HepG2 (cell line): Measurements from ENCODE around the gene GCH1. TPM values are rescaled to one million over a fixed set of nuclear protein-coding genes. Genes with fewer than 3 reads are reported as not detected.
A peak's percentile ranks its signal among the peaks of the same experiment; 100 is the strongest.

Experiments used
- ATAC-seq: fragments of 200-7000 bp; cut with Tn5 transposase; 3 replicates; pipeline ENCODE4 v1.9.1; 2020; ENCODE audit warnings: mild to moderate bottlenecking, moderate library complexity
- BruUV-seq: library from RNA; stranded (reverse); fragments of 400-500 nt; replicated peaks from 2 replicates; lab custom pipeline; 2021; lab: Mats Ljungman, UMichigan
- CTCF ChIA-PET: fragments of 300-600 bp; formaldehyde crosslinking; extraction: SDS; loops from one replicate; lab custom pipeline; 2021; ENCODE audit warnings: low total read pairs, inconsistent platforms, low intra/inter-chr PET ratio; lab: Yijun Ruan, JAX
- POLR2A ChIA-PET: fragments of 350-600 bp; sonication (Branson Sonifier 250); formaldehyde crosslinking; loops from one replicate; lab custom pipeline; 2020; ENCODE audit warnings: antibody characterized with exemption, inconsistent platforms; lab: Yijun Ruan, JAX
- DNase-seq: peaks from one replicate; pipeline ENCODE4 v3.0.0-alpha.2; 2015; ENCODE audit warnings: low spot score
- FAIRE-seq: peaks from 3 replicates; lab custom pipeline; 2011; peaks lifted over from hg19 to GRCh38; lab: Jason Lieb, UNC
- H2AFZ ChIP-seq: one replicate; pipeline ENCODE4 v1.6.1; 2011; ENCODE audit warnings: low read length, inconsistent platforms
- H3K27ac ChIP-seq: fragments of 300-600 bp; 3 replicates; pipeline ENCODE4 v1.8.0; 2011; ENCODE audit warnings: mixed run types, mild to moderate bottlenecking, mixed read lengths, low read length, inconsistent platforms; ENCODE audit not compliant: insufficient read depth; ENCODE audit errors: extremely low read length
- H3K27me3 ChIP-seq, 2 experiments: fragments of 200-600 bp in 1 of 2; 2 replicates in 1 of 2; 3 replicates in 1 of 2; pipeline versions ENCODE4 v1.6.0 to v1.8.0; 2011; ENCODE audit warnings: low read length in 2 of 2, mild to moderate bottlenecking in 2 of 2, moderate library complexity in 2 of 2, inconsistent platforms in 1 of 2; ENCODE audit not compliant: insufficient read depth in 2 of 2, control insufficient read depth in 1 of 2
- H3K36me3 ChIP-seq, 2 experiments: fragments of 200-600 bp in 1 of 2; replicated peaks in 1 of 2; 2 replicates in 1 of 2; 3 replicates in 1 of 2; pipeline versions ENCODE4 v1.5.1 to v1.8.0; 2011; ENCODE audit warnings: low read length in 2 of 2, inconsistent platforms in 1 of 2; ENCODE audit not compliant: insufficient read depth in 2 of 2, control insufficient read depth in 1 of 2
- H3K4me1 ChIP-seq: 2 replicates; pipeline ENCODE4 v1.5.1; 2012; ENCODE audit warnings: low read length, inconsistent platforms; ENCODE audit not compliant: insufficient read depth
- H3K4me2 ChIP-seq: 2 replicates; pipeline ENCODE4 v1.6.0; 2011; ENCODE audit warnings: low read depth, low read length, inconsistent platforms
- H3K4me3 ChIP-seq, 3 experiments: fragments of 200-600 bp in 1 of 3; sonication (generic), shearing (Covaris generic) in 1 of 3; replicated peaks in 1 of 3; 2 replicates each; pipeline ENCODE4 v1.5.1; 2011 to 2016; ENCODE audit warnings: low read length in 3 of 3, inconsistent platforms in 2 of 3, low read depth in 2 of 3, mild to moderate bottlenecking in 2 of 3, control low read depth in 1 of 3, mixed read lengths in 1 of 3; ENCODE audit not compliant: insufficient read depth in 1 of 3
- H3K79me2 ChIP-seq: one replicate; pipeline ENCODE4 v1.6.1; 2011; ENCODE audit warnings: low read length, inconsistent platforms; ENCODE audit not compliant: insufficient read depth
- H3K9ac ChIP-seq: 2 replicates; pipeline ENCODE4 v1.6.0; 2011; ENCODE audit warnings: mild to moderate bottlenecking, low read depth, low read length, inconsistent platforms; ENCODE audit not compliant: insufficient read depth
- H3K9me3 ChIP-seq: 2 replicates; pipeline ENCODE4 v1.5.1; 2012; ENCODE audit warnings: mild to moderate bottlenecking, low read length
- H4K20me1 ChIP-seq: 2 replicates; pipeline ENCODE4 v1.6.0; 2011; ENCODE audit warnings: inconsistent platforms, mild to moderate bottlenecking, low read length, moderate library complexity; ENCODE audit not compliant: insufficient read depth
- CHCHD3 ChIP-seq: sonication (generic); formaldehyde crosslinking; IDR thresholded peaks from 2 replicates; pipeline ENCODE4 v1.8.0; 2022; ENCODE audit warnings: mild to moderate bottlenecking, missing genetic modification reagents, moderate library complexity
- EHMT2 ChIP-seq: fragments of 200-600 bp; sonication (generic); IDR thresholded peaks from 2 replicates; pipeline ENCODE4 v1.7.0; 2017; ENCODE audit warnings: antibody characterized with exemption, low read depth, low read length, borderline replicate concordance
- HDAC1 ChIP-seq: sonication (generic); formaldehyde crosslinking; IDR thresholded peaks from 2 replicates; pipeline ENCODE4 v1.5.1; 2020; ENCODE audit warnings: mild to moderate bottlenecking, missing genetic modification reagents
- ONECUT2 ChIP-seq: sonication (generic); formaldehyde crosslinking; IDR thresholded peaks from 2 replicates; pipeline ENCODE4 v1.4.0; 2020; ENCODE audit warnings: missing genetic modification reagents
- STAG1 ChIP-seq: sonication (generic); formaldehyde crosslinking; IDR thresholded peaks from 2 replicates; pipeline ENCODE4 v1.4.0; 2020; ENCODE audit warnings: missing genetic modification reagents
- TAF1 ChIP-seq: sonication (generic); formaldehyde crosslinking; IDR thresholded peaks from 2 replicates; pipeline ENCODE4 v1.4.0; 2020; ENCODE audit warnings: missing genetic modification reagents
- ZC3H13 ChIP-seq: sonication (generic); formaldehyde crosslinking; IDR thresholded peaks from 2 replicates; pipeline ENCODE4 v1.8.1; 2023; ENCODE audit warnings: mild to moderate bottlenecking, missing genetic modification reagents, moderate library complexity
- ZNF263 ChIP-seq: sonication (generic); formaldehyde crosslinking; IDR thresholded peaks from 2 replicates; pipeline ENCODE4 v1.4.0; 2020; ENCODE audit warnings: missing genetic modification reagents
- WGBS: methylation state at CpG from one replicate; pipeline ENCODE4 v1.1.6; 2017; ENCODE audit warnings: low lambda C conversion rate; 5-methylcytosine and 5-hydroxymethylcytosine counted together
- in situ Hi-C: cut with HindIII; loops from 2 replicates; pipeline ENCODE4 v1.10.0; 2017; ENCODE audit warnings: low pct_unique_long_range_greater_than_20kb; ENCODE audit not compliant: extremely low pct_ligation_motif_present
- intact Hi-C: fragments of 100-400 bp; cut with micrococcal nuclease; formaldehyde crosslinking; loops from one replicate; pipeline ENCODE4 v1.10.0; 2022; ENCODE audit not compliant: unreplicated experiment
- polyA plus RNA-seq, 8 experiments: library from polyadenylated mRNA; depleted of rRNA in 3 of 8; stranded (reverse) in 7 of 8; unstranded in 1 of 8; fragments of >200 nt; fragmentation: Illumina TruSeq in 4 of 8; extraction: Trizol in 4 of 8; gene quantifications; 2 replicates each; pipeline versions ENCODE4 v1.2.1 to v1.2.3, GENCODE V29; 2011 to 2016; ENCODE audit warnings: low read depth in 4 of 8, missing spikeins in 1 of 8, mixed read lengths in 1 of 8; ENCODE audit not compliant: insufficient read depth in 1 of 8
- total RNA-seq, 5 experiments: library from RNA; depleted of rRNA; stranded (reverse); fragments of >200 nt; fragmentation: Illumina TruSeq; extraction: Trizol; gene quantifications; 2 replicates each; pipeline ENCODE4 v1.2.3, GENCODE V29; 2016; ENCODE audit warnings: low read depth in 1 of 5
- TF ChIP-seq, protein P1 (sequence below): IDR thresholded peaks from 2 replicates; pipeline ENCODE4 v1.6.1; 2018; ENCODE audit warnings: missing genetic modification reagents, mild to moderate bottlenecking, missing compliant biosample characterization
- TF ChIP-seq, protein P2 (sequence below): sonication (generic); formaldehyde crosslinking; IDR thresholded peaks from 2 replicates; pipeline ENCODE4 v1.5.0; 2020; ENCODE audit warnings: mild to moderate bottlenecking, missing genetic modification reagents, borderline replicate concordance

GCH1 gene
- total and polyA plus RNA-seq, 2 of the 13 experiments (the other 11 are each of a cell fraction or from before 2014, with no cell fraction given): 15.0 to 25.2 TPM

- no peak for TF ChIP-seq HDAC1 (CRISPR knock-in tag)
- TF ChIP-seq STAG1 (CRISPR knock-in tag): no peak
These were observed 87.1 kb downstream of the GCH1 start (continued) for GRCh38 chr14:54815515-54815914.

DNA sequence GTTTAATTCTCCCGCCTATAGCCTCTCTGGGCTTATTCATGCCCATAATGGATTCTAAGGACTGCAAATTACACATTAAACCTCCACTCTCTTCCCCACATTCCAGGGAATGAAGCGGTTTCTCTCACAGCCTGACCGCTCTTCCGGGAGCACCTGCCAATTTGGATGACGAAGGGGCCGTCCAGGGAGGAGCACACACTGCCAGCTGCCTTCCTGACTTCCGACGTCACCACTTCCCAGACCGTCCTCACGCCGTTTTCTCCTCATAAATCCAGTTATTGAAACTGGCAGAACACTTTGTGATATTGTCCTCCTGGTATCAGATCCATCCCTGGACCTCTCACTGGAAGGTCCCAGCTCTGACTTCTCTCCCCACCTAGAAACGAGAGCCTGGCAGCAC, 87.6 kb downstream of the GCH1 start:
- H3K9me3 ChIP-seq: no peaks in the 10 kb centered on the region
- H4K20me1 ChIP-seq: no peaks in the 10 kb centered on the region
- no peak overlapping the region for H3K4me2 ChIP-seq
- H3K27ac ChIP-seq: no peak overlapping the region
- in situ Hi-C loops: no loop called here
- TF ChIP-seq ZNF263 (CRISPR knock-in tag): peak; percentile 59; the same call in 1 of the 2 replicates
- TF ChIP-seq, protein P1, sequence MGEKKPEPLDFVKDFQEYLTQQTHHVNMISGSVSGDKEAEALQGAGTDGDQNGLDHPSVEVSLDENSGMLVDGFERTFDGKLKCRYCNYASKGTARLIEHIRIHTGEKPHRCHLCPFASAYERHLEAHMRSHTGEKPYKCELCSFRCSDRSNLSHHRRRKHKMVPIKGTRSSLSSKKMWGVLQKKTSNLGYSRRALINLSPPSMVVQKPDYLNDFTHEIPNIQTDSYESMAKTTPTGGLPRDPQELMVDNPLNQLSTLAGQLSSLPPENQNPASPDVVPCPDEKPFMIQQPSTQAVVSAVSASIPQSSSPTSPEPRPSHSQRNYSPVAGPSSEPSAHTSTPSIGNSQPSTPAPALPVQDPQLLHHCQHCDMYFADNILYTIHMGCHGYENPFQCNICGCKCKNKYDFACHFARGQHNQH (CRISPR knock-in tag): no peak
- TF ChIP-seq, all 625 proteins: peak for 1
- ChIA-PET CTCF (no interaction called here), POLR2A (no interaction called here)
- H3K27me3 ChIP-seq: peaks cover 0 to 11% of the 10 kb centered on the region in 2 experiments; a peak in 1 of 5 replicates
- BruUV-seq: no TSS peak
- H3K4me1 ChIP-seq: peaks cover 23% of the 10 kb centered on the region
- no peaks in the 10 kb centered on the region for H3K36me3 ChIP-seq
- H3K4me3 ChIP-seq: no peak overlapping the region
- intact Hi-C loops: no loop called here
- no peak for ATAC-seq
- DNase-seq: no peak
- no peak overlapping the region for H2AFZ ChIP-seq
- H3K79me2 ChIP-seq: no peaks in the 10 kb centered on the region
- 69% methylated on average over 12 of the region's 12 CpGs for WGBS
- no peak overlapping the region for H3K9ac ChIP-seq
- no peak for FAIRE-seq

DNA sequence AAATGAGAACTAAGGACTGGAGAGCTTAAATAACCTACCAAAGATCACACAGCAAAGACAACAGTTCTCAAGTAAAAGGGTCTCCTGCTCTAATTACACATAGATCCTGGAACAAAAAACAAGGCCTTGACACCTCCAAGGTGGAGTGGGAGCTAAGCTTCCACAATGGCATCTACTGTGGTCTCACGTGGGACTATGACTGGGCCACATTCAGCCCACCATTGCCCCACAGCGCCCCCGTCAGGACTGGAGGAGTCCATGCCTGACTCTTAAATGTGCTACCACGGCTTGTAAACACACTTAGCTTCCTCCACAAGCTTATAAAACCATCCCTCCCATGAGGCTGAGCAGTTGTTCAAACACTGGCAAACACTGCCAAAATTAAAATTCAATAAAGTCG, 88.5 kb downstream of the GCH1 start:
- ChIA-PET POLR2A (no interaction called here), CTCF (no interaction called here)
- under 1% methylated on average over 4 of the region's 5 CpGs for WGBS
- no peak overlapping the region for H2AFZ ChIP-seq
- no peaks in the 10 kb centered on the region for H3K36me3 ChIP-seq
- peaks cover 22% of the 10 kb centered on the region for H3K4me1 ChIP-seq
- H3K27ac ChIP-seq: no peak overlapping the region
- FAIRE-seq: peak; percentile 8
- no peaks in the 10 kb centered on the region for H4K20me1 ChIP-seq
- H3K9me3 ChIP-seq: no peaks in the 10 kb centered on the region
- no peak overlapping the region for H3K4me3 ChIP-seq
- H3K9ac ChIP-seq: no peak overlapping the region
- DNase-seq: no peak
- H3K4me2 ChIP-seq: no peak overlapping the region
- no TSS peak for BruUV-seq
- peaks cover 0 to 5% of the 10 kb centered on the region in 2 experiments; a peak in 1 of 5 replicates for H3K27me3 ChIP-seq
- in situ Hi-C loops (no loop called here), intact Hi-C loops (no loop called here)
- peak; percentile 56 for ATAC-seq
- no peaks in the 10 kb centered on the region for H3K79me2 ChIP-seq
- TF ChIP-seq TAF1 (CRISPR knock-in tag) (no peak), EHMT2 (peak; percentile 93; the same call in 1 of the 2 replicates), ONECUT2 (CRISPR knock-in tag) (no peak), STAG1 (CRISPR knock-in tag) (peak; percentile 12; the same call in 1 of the 2 replicates), CHCHD3 (CRISPR knock-in tag) (no peak), ZC3H13 (CRISPR knock-in tag) (no peak), ZNF263 (CRISPR knock-in tag) (no peak)
- TF ChIP-seq, protein P2, sequence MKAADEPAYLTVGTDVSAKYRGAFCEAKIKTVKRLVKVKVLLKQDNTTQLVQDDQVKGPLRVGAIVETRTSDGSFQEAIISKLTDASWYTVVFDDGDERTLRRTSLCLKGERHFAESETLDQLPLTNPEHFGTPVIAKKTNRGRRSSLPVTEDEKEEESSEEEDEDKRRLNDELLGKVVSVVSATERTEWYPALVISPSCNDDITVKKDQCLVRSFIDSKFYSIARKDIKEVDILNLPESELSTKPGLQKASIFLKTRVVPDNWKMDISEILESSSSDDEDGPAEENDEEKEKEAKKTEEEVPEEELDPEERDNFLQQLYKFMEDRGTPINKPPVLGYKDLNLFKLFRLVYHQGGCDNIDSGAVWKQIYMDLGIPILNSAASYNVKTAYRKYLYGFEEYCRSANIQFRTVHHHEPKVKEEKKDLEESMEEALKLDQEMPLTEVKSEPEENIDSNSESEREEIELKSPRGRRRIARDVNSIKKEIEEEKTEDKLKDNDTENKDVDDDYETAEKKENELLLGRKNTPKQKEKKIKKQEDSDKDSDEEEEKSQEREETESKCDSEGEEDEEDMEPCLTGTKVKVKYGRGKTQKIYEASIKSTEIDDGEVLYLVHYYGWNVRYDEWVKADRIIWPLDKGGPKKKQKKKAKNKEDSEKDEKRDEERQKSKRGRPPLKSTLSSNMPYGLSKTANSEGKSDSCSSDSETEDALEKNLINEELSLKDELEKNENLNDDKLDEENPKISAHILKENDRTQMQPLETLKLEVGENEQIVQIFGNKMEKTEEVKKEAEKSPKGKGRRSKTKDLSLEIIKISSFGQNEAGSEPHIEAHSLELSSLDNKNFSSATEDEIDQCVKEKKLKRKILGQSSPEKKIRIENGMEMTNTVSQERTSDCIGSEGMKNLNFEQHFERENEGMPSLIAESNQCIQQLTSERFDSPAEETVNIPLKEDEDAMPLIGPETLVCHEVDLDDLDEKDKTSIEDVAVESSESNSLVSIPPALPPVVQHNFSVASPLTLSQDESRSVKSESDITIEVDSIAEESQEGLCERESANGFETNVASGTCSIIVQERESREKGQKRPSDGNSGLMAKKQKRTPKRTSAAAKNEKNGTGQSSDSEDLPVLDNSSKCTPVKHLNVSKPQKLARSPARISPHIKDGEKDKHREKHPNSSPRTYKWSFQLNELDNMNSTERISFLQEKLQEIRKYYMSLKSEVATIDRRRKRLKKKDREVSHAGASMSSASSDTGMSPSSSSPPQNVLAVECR (CRISPR knock-in tag): no peak
